NCI-H82 treated with DMSO at 0.1 percent for 48 hours (cell line): Measurements from ENCODE around the gene OR1E2.
"Not testable (repeated sequence)": the region's sequence is repeated elsewhere in the genome, so short reads cannot be mapped to it uniquely, and the experiment has no call there.

Source experiments
- DNase-seq: peaks from one replicate; lab custom pipeline; 2025; ENCODE audit not compliant: unreplicated experiment; lab: John Stamatoyannopoulos, UW

OR1E2 gene, protein sequence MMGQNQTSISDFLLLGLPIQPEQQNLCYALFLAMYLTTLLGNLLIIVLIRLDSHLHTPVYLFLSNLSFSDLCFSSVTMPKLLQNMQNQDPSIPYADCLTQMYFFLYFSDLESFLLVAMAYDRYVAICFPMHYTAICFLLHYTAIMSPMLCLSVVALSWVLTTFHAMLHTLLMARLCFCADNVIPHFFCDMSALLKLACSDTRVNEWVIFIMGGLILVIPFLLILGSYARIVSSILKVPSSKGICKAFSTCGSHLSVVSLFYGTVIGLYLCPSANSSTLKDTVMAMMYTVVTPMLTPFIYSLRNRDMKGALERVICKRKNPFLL

DNA sequence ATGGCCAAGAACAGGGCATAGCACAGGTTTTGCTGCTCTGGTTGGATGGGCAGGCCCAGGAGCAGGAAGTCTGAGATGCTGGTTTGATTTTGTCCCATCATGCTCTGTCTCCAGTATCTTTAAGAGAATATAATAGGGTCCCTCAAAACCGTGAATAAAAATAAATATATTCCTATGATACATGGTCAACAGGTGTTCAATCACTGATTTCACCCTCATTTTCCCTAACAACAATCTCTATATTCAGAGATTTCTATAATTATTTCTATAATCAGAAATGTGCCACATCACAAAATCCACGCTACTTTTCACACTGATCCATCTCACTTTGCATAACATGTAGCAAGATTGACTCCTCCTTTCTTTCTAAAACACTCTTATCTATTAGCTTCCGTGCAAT, at the start of gene OR1E2:
TSS of gene OR1E2 (minus strand) at position 101 of the 400 bp plus-strand sequence. CDS start at position 101, 0 bp downstream.
- no peak for DNase-seq

DNA sequence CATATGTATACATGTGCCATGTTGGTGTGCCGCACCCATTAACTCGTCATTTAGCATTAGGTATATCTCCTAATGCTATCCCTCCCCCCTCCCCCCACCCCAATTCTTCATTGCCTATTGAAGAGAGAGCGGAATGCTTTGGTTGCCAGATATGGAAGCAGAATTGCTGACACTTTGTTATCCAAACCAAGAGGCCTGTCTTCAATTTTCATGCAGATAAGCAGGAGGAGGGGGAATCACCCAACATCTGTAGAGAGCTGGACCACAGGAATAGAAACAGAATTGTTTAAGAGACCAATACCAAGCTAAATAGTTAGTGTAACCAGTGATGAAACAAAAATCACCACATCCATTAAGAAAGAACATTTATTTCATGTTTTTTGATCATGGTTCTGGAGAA, 49.2 kb upstream of the OR1E2 start:
- DNase-seq: no peak

DNA sequence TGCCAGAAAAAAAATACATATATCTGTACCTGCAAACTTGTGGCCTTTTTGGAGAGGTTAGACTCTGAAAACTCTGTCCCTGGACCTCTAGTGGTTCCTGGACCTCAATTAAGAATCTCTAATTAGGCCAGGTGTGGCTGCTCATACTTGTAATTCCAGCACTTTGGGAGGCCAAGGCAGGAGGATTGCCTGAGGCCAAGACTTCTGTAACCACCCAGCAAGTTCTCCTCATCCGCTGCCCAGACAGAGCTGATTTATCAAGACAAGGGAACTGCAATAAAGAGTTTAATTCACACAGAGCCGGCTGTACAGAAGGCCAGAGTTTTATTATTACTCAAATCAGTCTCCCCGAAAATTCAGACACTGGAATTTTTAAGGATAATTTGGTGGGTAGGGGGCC, 46.3 kb upstream of the OR1E2 start:
- DNase-seq: no peak

DNA sequence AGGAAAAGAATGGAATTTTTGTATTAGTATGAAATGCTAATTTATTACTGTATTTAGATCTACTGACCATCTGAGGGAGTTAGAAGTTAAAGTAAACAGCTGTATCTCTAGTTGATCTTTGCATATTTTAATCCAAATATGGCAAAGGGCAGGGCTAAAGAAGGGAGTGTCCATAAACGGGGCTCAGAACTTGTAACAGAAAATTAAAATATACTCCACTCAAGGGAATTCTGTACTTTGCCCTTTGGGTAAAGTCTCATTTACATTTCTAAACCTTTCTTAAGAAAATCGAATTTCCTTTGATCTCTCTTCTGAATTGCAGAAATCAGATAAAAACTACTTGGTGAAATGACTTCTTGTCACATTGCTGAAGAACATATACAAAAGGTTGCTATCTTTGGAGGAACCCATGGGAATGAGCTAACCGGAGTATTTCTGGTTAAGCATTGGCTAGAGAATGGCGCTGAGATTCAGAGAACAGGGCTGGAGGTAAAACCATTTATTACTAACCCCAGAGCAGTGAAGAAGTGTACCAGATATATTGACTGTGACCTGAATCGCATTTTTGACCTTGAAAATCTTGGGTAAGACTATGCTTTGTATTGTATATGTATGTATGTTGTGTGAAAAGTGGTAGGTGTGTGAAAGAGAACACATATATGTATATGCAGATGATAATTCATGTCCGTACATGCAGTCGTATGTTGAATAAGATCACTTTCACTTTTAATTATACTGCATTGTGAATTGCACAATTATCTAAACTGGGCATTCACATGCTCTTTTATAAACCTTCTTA, 42.4 kb upstream of the OR1E2 start, which contains the start of gene ASPA:
TSS of gene ASPA (plus strand) at position 186 of the 799 bp plus-strand sequence. CDS start at position 349, 163 bp downstream.
- DNase-seq: no peak

DNA sequence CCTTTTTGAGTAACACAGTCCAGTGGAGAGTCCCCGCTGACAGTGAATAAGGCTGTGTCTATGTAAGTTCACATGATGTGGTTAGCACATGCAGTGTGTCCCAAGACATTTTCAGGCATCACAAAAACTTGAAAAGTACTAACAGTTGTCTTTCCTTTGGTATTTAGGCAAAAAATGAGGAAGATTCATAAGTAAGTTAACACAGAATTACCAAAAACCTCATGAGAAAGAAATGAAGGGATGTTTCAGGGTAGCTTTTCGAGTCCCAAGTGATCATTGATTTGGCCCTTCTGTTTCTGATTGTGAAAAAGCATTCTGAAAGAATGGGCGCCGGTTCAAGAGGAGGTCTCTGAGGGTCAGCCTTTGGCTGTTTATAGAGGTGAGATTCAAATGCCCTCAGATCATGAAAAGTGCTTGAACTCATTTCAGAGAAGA, 41.6 kb upstream of the OR1E2 start:
- DNase-seq: no peak

DNA sequence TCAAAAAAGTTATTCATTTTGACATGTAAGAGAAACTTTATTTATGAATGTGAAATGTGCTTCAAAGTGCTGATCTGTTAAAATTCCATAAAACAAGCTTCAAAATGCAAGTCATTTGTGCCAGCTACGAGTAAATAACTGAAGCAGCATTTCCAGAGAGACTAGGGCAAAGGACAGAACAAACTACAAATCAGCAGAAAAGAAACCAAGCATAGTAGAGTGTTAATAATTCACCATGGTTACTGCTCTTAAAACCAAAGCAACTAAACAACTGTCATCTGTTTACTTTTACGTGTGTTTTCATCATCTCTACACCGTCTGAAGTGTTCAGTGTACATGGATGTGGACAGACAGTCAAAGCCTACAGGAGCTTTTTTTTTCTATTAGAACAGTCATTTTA, 40.6 kb upstream of the OR1E2 start:
- DNase-seq: no peak

DNA sequence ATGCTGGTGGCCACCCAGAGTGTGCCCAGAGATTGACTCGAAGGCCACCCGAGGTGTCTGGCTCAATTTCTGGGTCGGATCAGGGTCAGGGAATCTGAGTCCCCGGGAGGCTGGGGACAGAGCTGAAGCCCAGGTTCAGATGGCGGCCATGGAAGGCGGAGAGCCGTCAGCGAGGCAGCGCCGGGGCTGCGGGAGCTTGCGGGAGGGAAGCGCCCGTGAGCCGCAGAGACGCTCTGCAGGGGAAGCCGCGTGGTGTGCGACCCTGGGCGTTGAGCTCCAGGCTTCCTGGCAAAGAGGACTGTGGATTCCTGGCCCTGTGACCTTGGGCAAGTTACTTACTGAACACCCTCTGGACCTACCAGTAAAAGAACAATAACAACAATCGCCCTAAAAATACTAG, 38.5 kb upstream of the OR1E2 start:
- DNase-seq: no peak

DNA sequence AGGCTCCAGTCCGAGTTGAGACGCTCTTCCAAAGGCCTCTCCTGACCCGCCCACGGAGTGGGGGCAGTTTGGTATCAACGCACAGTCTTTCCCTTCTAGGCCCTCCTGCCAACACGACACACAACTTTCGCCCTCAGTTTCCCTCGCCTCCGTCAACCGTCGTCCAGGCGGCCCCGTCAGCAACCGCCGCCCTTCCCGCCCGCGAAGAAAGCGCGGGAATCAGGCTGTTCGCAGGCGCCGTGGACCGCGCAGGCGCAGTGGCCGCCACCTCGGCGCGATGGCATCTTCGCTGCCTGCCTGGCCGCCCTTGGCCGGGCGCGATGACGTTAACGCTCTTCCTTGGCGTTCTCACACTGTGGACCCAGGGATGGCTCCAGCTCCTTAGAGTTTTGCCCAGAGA, 38.0 kb upstream of the OR1E2 start, which contains the start of gene SPATA22:
TSS of gene SPATA22 (minus strand) at position 221 of the 400 bp plus-strand sequence. CDS start 2,494 bp downstream, outside the sequence.
- DNase-seq: no peak

DNA sequence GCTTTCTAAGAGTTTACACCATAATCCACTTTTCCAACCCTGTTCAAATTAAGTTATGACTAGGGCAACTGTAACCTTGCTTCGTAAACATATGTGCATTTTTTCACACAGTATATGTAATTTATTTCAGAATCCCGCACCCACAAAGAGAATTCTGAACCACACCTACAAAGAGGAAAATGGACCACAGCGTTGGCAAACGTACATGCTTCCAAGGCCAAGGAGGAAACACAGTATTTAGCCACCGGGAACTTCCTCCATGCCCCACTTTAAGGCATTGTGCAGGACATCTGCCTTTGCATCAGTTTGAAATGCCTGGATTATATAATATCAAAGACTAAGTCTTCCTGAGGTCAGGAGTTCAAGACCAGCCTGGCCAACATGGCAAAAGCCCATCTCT, 35.9 kb upstream of the OR1E2 start:
- no peak for DNase-seq

DNA sequence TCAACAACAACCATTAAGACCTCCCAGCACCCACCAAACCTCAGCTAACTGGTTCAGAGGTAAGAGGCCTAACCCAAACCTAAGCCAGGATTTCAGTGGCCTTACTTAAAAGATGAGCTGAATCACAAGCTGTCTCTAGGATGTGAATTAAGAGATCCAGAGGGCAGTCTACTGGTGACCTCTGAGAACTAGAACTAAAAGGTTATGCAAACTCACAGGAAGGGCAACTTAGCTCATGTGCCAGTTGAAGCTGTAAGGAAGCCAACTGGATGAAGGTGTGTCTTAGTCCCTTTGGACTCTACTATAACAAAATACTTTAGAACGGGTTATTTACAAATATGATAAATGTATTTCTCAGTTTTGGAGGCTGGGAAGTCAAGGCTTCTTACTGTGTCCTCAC, 32.7 kb upstream of the OR1E2 start:
- DNase-seq: peak; percentile 89

DNA sequence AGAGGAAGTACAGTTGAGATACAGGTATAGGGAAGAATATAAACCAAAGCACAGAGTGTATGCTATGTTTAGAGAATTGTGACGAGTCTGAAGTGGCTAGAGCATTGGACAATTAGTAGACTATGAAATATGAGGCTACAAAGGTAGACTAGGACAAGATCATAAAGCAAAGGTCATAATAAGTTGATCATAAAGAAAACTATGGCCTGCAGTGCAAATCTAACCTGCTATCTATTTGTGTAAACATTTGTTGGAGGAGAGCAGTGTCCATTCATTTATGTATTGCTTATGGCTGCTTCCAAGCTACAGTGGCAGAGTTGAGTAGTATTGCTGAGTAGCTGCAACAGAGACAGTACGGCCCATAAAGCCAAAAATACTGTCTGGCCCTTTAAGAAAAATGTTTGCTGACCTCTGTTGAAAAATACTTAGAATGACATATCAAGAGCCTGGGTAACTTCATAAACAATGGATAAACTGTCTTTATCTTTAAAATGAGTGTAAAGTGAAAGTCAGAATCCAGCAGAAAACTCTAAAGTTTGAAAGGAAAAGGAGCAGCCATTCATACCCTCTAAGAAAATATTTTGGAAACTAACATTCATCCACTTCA, 14.5 kb upstream of the OR1E2 start:
- no peak for DNase-seq

DNA sequence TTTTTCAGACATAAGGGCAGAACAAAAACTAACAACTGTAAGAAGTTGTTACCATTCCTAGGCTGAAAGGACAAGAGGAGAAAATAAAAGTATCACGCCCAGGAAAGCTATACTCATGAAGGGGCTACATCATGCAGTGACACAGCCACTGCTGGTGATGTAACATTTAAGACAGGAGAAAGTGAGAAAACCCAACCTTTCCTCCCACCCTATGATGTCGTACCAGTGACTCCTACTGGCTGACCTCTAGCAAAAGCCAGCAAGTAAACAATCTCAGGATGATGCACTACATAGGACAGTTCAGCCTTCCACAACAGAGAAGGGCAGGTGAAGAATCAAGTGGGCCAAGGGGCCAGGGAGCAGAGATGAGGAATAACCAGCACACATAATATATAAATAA, 14.0 kb upstream of the OR1E2 start:
- DNase-seq: no peak

DNA sequence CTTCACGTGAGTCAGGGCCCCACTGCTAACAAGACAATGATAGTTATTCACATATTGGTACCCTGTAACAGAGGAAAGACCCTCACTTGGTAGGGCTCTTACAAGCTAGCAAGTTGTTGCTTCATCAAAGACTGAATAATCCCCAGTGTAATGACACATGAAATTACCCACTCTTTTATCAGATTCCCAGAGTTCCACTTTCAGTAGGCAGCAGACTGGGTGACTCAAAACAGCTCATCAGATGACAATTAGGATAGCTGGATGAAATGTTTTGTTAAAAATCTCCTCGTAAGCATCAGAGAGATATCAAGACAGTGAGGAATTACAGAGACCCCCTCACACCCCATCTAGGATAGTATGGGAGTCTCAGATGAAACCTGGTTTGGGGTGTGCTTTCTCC, 6.8 kb upstream of the OR1E2 start:
- no peak for DNase-seq

DNA sequence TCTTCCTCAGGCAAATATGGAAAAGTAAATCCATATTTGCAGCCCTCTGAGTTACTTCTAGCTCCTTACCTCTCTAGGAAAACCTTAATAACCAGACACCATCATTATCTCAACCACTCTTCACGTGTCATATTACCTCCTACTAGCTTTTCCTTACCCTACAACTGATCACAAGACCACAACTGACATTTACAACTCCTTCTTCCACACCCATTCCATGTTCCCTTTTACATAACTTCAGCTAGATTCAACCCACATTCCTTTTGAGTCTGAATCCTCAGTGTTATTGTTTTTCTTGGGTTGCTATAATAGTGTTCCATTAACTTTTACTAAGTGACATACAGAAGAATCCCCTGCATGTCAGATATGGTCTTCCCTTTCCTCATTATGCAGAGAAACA, 4.7 kb upstream of the OR1E2 start:
- DNase-seq: no peak

DNA sequence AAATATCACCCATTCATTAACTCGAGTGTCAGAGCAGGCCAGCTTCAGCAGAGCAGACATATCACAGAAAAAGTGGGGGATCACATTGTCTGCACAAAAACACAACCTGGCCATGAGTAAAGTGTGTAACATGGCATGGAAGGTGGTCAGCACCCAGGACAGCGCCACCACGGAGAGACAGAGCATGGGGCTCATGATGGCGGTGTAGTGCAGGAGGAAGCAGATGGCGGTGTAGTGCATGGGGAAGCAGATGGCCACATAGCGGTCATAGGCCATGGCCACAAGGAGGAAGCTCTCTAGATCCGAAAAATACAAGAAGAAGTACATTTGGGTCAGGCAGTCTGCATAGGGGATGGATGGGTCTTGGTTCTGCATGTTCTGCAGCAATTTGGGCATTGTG, 426 bp downstream of the OR1E2 start:
- DNase-seq: not testable (repeated sequence)

DNA sequence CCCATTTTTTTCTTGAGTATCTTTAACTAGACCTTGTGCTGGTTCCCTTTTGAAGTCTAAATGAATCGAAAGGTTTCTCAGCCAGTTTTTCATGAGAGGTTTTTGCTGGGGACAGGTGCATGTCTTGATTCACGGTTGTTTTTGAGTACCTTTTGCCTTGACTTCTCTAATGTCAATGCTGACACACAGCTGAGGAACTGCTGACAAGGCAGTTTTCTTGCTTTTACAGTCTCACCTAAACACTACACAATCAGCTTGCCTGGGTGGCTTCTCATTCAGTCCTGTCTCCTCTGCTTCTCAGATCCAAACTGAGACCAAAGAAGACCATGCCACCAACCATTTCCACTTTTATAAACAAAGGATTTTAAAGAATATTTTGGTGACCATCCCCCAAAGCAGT, 15.4 kb downstream of the OR1E2 start:
- DNase-seq: no peak

DNA sequence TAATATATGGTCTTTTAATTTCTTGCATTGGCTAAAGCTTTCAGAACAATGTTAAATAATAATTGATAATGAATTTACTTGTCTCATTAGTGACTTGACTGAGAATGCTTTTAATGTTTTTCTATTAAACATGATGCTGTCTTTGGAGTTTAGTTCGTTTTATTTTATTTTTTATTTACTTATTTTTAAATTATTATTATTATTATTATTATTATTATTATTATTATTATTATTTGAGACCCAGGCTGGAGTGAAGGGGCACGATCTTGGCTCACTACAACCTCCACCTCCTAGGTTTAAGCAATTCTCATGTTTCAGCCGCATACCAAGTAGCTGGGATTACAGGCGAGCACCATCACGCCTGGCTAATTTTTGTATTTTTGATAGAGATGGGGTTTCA, 18.0 kb downstream of the OR1E2 start:
- no peak for DNase-seq

DNA sequence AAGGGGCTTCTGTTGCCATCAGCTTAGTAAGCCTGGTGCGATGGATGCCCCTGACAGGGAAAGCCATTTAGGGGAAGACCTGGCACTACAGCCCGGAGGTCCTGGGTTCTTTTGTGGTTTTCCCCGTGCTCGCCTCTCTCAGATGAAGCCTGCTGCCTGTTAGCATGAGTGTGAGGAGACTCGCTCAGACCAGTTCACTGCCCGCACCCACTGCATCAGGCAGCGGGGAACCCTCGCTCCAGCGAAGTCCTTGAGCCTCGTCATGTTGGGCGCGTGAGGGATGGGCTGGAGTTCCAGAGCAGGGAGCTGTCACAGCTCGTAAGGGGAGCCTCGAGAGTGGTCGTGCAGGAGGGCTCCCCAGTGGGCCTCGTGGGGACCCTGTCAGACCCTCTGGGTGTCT, 21.4 kb downstream of the OR1E2 start:
- DNase-seq: not testable (repeated sequence)

DNA sequence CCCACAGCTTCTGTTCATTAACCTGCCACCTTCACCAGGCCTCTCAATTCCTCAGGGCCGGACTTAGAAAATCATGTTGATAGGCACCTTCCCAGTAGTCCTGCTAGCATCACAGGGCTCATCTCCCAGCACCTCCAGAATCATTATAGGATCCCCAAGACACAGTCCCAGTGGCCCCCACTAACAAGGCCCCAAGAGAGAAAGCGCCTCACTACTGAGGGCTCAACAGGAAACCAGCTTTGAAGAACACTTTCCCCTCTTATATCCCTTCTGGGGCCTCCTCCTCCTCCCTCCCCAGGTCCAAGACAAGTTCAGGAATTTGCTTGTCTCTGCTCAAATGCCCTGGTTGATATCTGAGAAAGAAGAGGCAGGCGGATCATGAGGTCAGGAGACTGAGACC, 22.6 kb downstream of the OR1E2 start, which contains the start of gene OR3A3:
TSS of gene OR3A3 (plus strand) at position 301 of the 400 bp plus-strand sequence.
- DNase-seq: no peak

DNA sequence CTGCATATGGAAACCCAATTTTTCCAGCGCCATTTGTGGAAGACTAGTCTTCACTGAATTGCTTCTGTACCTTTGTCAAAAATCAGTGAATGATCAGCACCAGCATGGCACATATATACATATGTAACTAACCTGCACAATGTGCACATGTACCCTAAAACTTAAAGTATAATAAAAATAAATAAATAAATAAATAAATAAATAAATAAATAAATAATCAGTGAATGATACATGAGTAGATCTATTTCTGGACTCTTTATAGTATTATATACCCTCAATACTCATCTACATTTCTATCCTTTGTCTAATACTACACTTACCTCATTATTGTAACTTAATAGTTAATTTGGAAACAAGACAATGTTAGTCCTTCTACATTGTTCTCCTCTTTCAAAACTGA, 29.8 kb downstream of the OR1E2 start:
- not testable (repeated sequence) for DNase-seq

DNA sequence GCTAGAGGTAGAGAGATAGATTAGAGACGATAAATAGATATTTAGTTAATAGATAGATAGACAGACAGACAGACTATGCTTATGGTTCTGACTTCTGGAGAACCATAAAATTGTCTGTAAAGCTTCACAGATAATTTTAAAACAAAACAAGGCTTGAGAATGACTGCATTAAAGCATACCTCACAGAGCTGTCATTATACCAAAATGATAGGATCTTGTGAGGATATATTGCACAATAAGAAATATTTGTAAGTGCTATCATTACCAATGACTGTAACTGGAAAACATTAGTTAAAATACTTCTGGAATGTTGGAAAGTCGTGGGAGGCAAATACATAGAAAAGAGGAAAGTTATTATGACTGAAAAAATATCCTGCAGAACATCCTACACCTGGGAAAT, 31.9 kb downstream of the OR1E2 start:
- no peak for DNase-seq

DNA sequence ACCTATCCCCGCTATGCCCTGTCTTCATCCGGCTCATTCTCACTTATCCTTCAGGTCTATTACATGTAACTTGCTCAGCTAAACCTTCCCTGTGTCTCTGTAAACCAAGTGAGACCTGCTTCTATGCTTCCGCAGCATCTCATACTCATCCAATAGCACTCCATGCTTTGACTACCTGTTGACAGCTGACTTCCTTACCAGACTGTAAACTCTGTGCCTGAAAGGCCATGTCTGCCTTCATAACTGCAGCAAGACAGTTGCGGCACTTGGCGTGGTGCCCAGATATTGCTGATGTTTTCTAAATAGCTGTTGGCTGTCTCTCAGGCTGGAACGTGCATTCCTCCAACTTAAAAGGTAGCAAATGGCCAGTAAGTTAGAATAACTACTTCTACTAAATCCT, 33.6 kb downstream of the OR1E2 start:
- no peak for DNase-seq
